Astrocyte of the cerebellum (primary cell): Measurements from ENCODE around the gene LMAN1L.

Source experiments
- DNase-seq: peaks from one replicate; pipeline ENCODE4 v3.0.0-alpha.2; 2011; ENCODE audit warnings: low read depth
- H3K4me3 ChIP-seq: 2 replicates; pipeline ENCODE4 v1.5.1; 2011; ENCODE audit warnings: mild to moderate bottlenecking, low read depth, low read length, moderate library complexity
- CTCF ChIP-seq: IDR thresholded peaks from 2 replicates; pipeline ENCODE4 v1.5.1; 2012; ENCODE audit warnings: low read length, low read depth, moderate library complexity, mild to moderate bottlenecking; ENCODE audit errors: missing control alignments
- in situ Hi-C: cut with HindIII; loops from 2 replicates; pipeline ENCODE4 v1.10.0; 2017; ENCODE audit warnings: low sequenced_read_pairs

The LMAN1L gene

GRCh38 chr15:74851960-74852359 lies 39.3 kb downstream of the LMAN1L start:
- no peak for DNase-seq
- in situ Hi-C loops, result no loop called here
- no peak for TF ChIP-seq CTCF
- no peak overlapping the region for H3K4me3 ChIP-seq

- no peak for DNase-seq
- H3K4me3 ChIP-seq, result no peak overlapping the region
- no peak for TF ChIP-seq CTCF
- in situ Hi-C loops, result no loop called here
Observed at GRCh38 chr15:74854453-74855022, 41.9 kb downstream of the LMAN1L start.

- no peak for DNase-seq
- H3K4me3 ChIP-seq, result no peak overlapping the region
- in situ Hi-C loops, result no loop called here
- TF ChIP-seq CTCF, result no peak
Observed at GRCh38 chr15:74855857-74856256, 43.2 kb downstream of the LMAN1L start.

GRCh38 chr15:74856537-74856936 lies 43.9 kb downstream of the LMAN1L start:
- no peak for DNase-seq
- no peak overlapping the region for H3K4me3 ChIP-seq
- in situ Hi-C loops, result no loop called here
- no peak for TF ChIP-seq CTCF

- in situ Hi-C loops, result no loop called here
- H3K4me3 ChIP-seq, result no peak overlapping the region
- no peak for TF ChIP-seq CTCF
- no peak for DNase-seq
Observed at GRCh38 chr15:74857082-74857655, 44.5 kb downstream of the LMAN1L start.

- TF ChIP-seq CTCF, result no peak
- in situ Hi-C loops, result no loop called here
- DNase-seq, result no peak
- H3K4me3 ChIP-seq, result no peak overlapping the region
Observed at GRCh38 chr15:74857671-74858368, 45.2 kb downstream of the LMAN1L start.
